ENCODE results near the gene IPMK. TPM values are rescaled to one million over a fixed set of nuclear protein-coding genes. Genes with fewer than 3 reads are reported as not detected.

IPMK gene
- total RNA-seq, 2 donors from 2014 or later, result 1.5 to 7.5 TPM

DNA sequence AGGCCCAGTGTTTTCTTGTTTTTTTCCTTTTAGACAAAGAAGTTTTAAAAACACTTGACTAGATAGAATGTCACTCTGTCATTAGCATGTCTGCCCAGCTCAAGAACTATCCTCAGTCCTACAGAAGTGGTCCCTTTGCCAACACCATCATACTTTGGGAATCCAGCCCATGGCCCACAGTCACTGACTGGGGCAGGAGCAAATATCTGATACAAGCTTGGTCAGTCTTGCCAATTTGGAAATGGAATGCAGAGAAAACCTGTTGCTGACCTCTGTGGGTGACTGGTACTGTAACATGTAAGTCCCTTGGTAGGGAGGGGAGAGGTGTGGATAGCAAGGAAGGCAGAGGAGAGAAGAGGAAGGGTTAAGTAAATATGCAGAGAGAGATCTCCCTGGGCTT lies 47.8 kb downstream of the IPMK start:
- Histone ChIP-seq H3K4me1 (ENCODE audit: control insufficient read depth in 1 of 2, low read depth in 2 of 2) (no peaks in the 10 kb centered on the region), H3K27me3 (replicated peaks; ENCODE audit: insufficient read depth) (no peaks in the 10 kb centered on the region), H3K27ac (no peak overlapping the region), H3K36me3 (no peaks in the 10 kb centered on the region), H3K4me3 (no peak overlapping the region), H3K9me3 (no peaks in the 10 kb centered on the region)
- DNase-seq (ENCODE audit: low spot score), result no peak
- TF ChIP-seq, protein P1, sequence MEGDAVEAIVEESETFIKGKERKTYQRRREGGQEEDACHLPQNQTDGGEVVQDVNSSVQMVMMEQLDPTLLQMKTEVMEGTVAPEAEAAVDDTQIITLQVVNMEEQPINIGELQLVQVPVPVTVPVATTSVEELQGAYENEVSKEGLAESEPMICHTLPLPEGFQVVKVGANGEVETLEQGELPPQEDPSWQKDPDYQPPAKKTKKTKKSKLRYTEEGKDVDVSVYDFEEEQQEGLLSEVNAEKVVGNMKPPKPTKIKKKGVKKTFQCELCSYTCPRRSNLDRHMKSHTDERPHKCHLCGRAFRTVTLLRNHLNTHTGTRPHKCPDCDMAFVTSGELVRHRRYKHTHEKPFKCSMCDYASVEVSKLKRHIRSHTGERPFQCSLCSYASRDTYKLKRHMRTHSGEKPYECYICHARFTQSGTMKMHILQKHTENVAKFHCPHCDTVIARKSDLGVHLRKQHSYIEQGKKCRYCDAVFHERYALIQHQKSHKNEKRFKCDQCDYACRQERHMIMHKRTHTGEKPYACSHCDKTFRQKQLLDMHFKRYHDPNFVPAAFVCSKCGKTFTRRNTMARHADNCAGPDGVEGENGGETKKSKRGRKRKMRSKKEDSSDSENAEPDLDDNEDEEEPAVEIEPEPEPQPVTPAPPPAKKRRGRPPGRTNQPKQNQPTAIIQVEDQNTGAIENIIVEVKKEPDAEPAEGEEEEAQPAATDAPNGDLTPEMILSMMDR (IDR thresholded peaks at IDR 0.05), result no peak
- no peak for ATAC-seq (ENCODE audit: insufficient number of reproducible peaks, low FRiP score, low read depth)

DNA sequence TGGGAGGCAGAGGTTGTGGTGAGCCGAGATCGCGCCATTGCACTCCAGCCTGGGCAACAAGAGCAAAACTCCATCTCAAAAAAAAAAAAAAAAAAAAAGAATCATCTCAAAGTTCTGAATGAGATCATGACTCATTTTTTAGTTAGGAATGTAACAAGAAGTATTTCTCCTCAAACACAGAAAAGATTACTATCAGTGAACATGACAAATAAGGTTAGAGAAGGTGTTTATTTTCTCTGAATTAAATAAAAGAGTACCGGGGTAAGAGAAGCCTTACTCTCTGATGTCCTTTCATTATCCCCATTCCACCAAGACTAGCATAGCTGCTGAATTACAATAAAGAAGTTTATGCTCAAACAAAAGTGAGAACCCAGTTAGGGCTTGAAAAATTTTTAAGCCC lies 50.1 kb downstream of the IPMK start:
- peaks cover 3% of the 10 kb centered on the region for H3K36me3 ChIP-seq
- no peak overlapping the region for H3K4me3 ChIP-seq
- DNase-seq (ENCODE audit: low spot score), result no peak
- no peaks in the 10 kb centered on the region for H3K4me1 ChIP-seq (ENCODE audit: control insufficient read depth in 1 of 2, low read depth in 2 of 2)
- H3K27me3 ChIP-seq (replicated peaks; ENCODE audit: insufficient read depth), result no peaks in the 10 kb centered on the region
- TF ChIP-seq, protein P1 (IDR thresholded peaks at IDR 0.05), result no peak
- ATAC-seq (ENCODE audit: insufficient number of reproducible peaks, low FRiP score, low read depth), result no peak
- H3K9me3 ChIP-seq, result no peaks in the 10 kb centered on the region
- H3K27ac ChIP-seq, result no peak overlapping the region

DNA sequence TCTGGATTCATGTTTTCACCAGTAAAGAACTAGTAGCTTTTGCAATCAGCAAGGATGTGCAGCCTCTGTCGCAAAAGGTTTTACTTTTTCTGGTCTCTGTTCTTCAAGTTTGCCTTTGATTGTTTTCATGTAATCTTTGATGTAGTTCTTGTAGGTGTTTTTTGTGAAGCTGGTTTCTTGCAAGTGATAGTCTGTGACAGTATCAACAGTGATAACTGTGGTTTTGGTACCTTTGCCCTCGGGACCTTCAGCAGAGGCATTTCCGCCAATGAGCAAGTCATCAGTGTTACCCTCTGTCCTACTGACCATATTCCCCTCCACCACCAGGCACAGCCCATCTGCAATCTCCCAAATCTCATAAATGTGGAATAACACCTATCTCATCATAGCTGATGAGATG lies 55.1 kb downstream of the IPMK start:
- no peak for ATAC-seq (ENCODE audit: insufficient number of reproducible peaks, low FRiP score, low read depth)
- no peaks in the 10 kb centered on the region for H3K27me3 ChIP-seq (replicated peaks; ENCODE audit: insufficient read depth)
- H3K27ac ChIP-seq, result no peak overlapping the region
- no peaks in the 10 kb centered on the region for H3K9me3 ChIP-seq
- TF ChIP-seq, protein P1 (IDR thresholded peaks at IDR 0.05), result no peak
- H3K4me1 ChIP-seq (ENCODE audit: control insufficient read depth in 1 of 2, low read depth in 2 of 2), result no peaks in the 10 kb centered on the region
- H3K36me3 ChIP-seq, result peaks cover 3% of the 10 kb centered on the region
- no peak overlapping the region for H3K4me3 ChIP-seq
- no peak for DNase-seq (ENCODE audit: low spot score)

DNA sequence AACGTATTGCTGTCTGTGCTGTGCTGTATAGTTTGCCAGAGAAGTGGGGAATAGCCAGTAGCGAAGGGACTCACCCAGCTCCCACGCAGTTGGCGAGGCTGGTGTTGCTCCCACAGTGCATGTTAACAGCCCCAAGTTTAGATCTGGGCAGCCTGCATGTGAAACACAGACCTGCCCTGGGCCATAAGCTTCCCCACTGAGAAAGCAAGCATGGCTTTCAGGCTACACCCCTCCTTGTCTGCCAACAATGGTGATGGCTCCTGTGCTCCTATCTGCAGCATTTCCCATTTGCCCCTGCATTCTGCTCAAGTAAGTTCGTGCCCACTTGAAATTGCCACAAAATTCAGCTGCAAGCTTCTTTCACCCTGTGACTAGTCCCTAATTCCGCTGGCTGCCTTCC lies 57.5 kb downstream of the IPMK start:
- DNase-seq (ENCODE audit: low spot score) (no peak), ATAC-seq (ENCODE audit: insufficient number of reproducible peaks, low FRiP score, low read depth) (no peak)
- Histone ChIP-seq H3K9me3 (no peaks in the 10 kb centered on the region), H3K4me3 (no peak overlapping the region), H3K36me3 (peaks cover 3% of the 10 kb centered on the region), H3K27me3 (replicated peaks; ENCODE audit: insufficient read depth) (no peaks in the 10 kb centered on the region), H3K4me1 (ENCODE audit: control insufficient read depth in 1 of 2, low read depth in 2 of 2) (no peaks in the 10 kb centered on the region), H3K27ac (no peak overlapping the region)
- TF ChIP-seq, protein P1 (IDR thresholded peaks at IDR 0.05), result no peak

DNA sequence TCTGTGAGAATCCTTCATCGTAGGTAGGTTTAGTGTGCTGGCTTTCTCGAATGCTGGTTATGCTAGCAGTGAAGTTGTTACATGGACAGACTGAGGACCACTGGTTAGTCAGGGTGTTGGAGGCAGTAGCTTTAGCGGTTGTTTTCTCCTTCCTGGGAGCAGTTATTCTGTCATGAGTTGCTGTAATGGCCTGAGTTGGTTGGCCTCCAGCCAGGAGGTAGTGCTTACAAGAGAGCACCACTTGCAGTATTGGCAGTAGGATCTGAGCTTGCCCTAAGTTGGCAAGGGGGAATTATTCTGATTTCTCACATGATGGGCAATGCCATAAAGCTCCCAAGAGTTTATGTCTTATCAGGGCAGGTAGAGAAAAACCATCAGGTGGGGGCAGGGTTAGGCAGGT lies 58.0 kb downstream of the IPMK start:
- Histone ChIP-seq H3K27ac (no peak overlapping the region), H3K4me1 (ENCODE audit: control insufficient read depth in 1 of 2, low read depth in 2 of 2) (no peaks in the 10 kb centered on the region), H3K9me3 (no peaks in the 10 kb centered on the region), H3K36me3 (peaks cover 3% of the 10 kb centered on the region), H3K27me3 (replicated peaks; ENCODE audit: insufficient read depth) (no peaks in the 10 kb centered on the region), H3K4me3 (no peak overlapping the region)
- TF ChIP-seq, protein P1 (IDR thresholded peaks at IDR 0.05), result no peak
- no peak for ATAC-seq (ENCODE audit: insufficient number of reproducible peaks, low FRiP score, low read depth)
- DNase-seq (ENCODE audit: low spot score), result no peak

Measured in thoracic aorta (tissue), 2 donors.